ENCODE measurements around the gene KRT38. TPM values are rescaled to one million over a fixed set of nuclear protein-coding genes. Genes with fewer than 3 reads are reported as not detected.
"Not testable (repeated sequence)": the region's sequence is repeated elsewhere in the genome, so short reads cannot be mapped to it uniquely, and the experiment has no call there.

KRT38 gene
- total RNA-seq, 1 donor from 2014 or later: not detected

DNA sequence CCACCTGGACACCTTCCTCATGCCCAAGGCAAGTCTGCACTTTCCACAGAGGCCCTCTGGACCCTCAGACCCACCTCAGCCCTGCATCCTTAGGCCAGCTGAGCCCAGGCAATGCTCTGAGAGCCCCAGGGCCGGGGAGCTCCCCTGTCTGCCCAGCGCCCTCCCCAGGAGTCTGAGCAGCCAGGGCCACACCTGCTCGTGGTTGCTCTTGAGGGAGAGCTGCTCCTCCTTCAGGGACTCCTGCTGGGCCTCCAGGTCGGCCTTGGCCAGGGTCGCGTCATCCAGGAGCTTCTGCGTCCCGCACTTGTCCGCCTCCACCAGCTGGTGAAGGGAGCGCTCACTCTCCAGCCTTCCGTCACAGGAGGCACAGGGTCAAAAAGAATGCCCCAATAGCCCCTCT is 18.2 kb downstream of the KRT38 start:
- not testable (repeated sequence) for DNase-seq (ENCODE audit: low read depth)

DNA sequence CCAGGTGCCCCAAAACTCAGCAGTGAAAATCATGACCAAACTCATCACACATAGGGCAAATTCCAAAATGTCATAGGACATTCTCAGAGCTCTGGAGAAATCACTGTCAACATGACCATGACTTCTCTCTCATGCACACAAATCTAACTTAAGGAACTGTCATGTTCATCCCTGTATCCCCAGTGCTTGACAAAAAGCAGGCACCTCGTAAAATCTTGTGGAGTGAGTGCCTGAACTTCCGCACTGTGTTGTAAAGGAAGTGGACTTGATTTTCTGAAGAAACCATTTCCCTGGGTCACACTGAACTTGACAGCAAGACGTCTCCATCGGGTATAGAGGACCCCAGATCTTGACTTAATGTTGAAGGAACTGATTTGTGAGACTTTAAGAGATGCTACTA is 19.2 kb downstream of the KRT38 start:
- no peak for DNase-seq (ENCODE audit: low read depth)

GRCh38 chr17:41421116-41421515 is 19.7 kb downstream of the KRT38 start:
- DNase-seq (ENCODE audit: low read depth): no peak

DNA sequence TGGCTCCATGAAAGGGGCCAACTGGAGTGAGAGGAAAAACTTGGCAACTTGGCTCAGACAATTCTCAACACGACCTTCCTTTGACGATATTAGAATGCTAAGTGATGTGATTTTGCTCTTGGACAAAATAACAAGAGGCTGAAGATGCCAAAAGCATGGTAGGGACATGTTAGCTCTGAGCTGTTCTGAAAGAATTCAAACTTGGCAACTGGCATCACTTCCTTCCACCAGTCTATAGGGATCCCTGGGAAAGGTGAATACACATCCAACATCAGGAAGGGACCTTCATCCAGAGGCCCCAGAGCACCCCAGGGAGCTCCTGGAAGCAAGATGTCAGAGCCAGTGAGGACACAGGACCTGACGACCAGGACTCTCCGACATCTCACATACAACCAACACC is 20.6 kb downstream of the KRT38 start:
- no peak for DNase-seq (ENCODE audit: low read depth)

- no peak for DNase-seq (ENCODE audit: low read depth)
These were observed 21.1 kb downstream of the KRT38 start for GRCh38 chr17:41419716-41420115.

- DNase-seq (ENCODE audit: low read depth): no peak
These were observed 22.5 kb downstream of the KRT38 start for GRCh38 chr17:41418116-41418860.

DNA sequence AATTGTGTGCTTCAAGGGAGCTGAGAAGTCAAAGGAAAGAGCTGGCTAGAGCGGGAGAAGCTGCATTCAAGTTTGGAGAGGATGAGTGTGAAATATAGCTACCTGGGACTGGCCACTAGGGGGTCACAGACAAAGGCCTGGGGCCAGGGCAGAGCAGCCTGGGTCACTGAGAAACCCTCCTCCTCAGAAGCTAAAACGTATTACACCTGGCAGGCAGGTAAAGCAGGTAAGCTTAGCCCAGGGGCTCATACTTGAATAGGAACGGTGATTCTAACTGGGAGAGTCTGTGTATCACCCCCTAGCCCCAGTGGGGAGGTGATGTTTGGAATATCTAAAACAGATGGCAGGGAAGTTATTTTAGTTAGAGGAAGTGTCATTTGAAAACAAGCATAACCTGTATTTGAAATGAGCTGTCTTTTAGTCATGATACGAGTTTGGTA is 23.2 kb downstream of the KRT38 start:
- DNase-seq (ENCODE audit: low read depth): no peak

DNA sequence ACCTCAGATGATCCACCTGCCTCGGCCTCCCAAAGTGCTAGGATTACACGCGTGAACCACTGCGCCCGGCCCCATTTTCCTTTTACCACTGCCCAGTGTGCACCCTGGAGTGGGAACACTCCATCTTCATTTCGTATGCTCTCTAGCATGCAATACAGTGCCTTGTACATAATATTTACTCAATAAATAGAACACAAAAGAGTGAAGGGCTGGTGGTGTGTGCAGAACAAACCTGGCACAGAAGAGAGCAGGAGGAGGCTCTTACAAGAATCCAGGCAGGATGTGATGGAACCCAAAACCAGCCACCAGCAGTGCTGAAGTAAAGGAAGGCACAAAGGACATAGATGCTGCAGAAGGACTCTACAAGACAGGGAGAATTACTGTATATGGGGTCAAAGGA is 23.7 kb downstream of the KRT38 start:
- no peak for DNase-seq (ENCODE audit: low read depth)

GRCh38 chr17:41416479-41416878 is 24.3 kb downstream of the KRT38 start:
- no peak for DNase-seq (ENCODE audit: low read depth)

DNA sequence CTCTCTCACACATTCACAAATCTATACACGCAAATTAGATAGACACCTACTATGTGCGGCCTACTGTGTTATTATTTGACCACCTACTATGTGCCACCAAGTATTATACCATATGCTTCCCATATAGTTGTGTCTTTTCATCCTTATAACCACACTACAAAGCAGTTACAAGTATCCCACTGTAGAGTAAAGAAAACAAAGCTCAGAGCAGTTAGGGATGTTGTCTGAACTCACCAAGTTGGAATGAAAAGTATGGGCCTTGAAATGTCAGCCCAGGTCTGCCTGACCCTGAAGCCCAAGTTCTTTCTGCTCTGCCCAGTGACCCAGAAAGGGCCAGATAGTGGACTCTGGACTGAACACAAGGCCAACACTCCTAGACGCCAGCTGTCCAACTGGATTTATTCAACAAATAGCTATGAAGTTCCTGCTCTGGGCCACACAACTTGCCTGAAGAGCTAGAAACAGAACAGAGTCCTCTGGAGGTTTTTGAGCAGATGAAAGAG is 24.9 kb downstream of the KRT38 start:
- peak; percentile 61 for DNase-seq (ENCODE audit: low read depth)

DNA sequence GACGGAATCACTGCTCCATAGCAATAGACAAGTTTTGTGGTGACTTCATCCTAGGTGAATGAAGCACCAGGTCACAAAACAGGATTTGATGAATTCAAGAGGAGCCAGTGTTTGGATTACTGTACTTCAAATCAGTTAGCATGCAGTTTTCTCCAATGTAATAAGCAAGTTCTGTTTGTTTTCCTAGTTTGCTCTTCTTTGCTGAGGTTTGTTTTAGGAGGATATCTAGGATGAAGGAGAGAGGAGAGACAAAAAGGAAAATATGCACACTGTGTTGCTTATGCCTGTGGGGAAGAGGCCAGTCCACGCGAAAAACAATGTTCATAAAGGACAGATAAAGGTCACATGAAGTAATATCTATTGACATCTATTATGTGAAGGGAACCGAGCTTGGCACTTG is 25.4 kb downstream of the KRT38 start:
- DNase-seq (ENCODE audit: low read depth): no peak

DNA sequence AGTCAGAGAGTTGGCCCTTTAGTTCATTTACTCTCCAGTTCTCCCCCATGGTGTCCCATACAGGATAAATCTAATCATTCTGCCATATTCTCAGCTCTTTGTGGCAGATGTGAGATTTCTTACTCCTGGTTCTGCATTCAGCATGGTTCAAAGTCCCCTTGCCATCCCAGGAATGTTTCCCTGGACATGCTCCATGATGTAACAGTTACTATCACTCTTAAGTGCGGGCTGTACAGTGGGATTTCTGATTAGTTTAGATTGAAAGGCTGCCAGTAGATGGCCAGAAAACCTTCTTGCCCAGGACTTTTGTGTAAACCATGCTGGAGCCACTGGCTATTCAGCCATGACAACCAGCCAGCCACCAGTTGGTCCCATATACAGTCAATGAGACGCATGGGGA is 26.8 kb downstream of the KRT38 start:
- DNase-seq (ENCODE audit: low read depth): no peak

- no peak for DNase-seq (ENCODE audit: low read depth)
These were observed 27.3 kb downstream of the KRT38 start for GRCh38 chr17:41413353-41413957.

- DNase-seq (ENCODE audit: low read depth): no peak
These were observed 29.5 kb downstream of the KRT38 start for GRCh38 chr17:41411072-41411840.

GRCh38 chr17:41407226-41407625 is 33.6 kb downstream of the KRT38 start:
- no peak for DNase-seq (ENCODE audit: low read depth)

- DNase-seq (ENCODE audit: low read depth): no peak
These were observed 34.6 kb downstream of the KRT38 start for GRCh38 chr17:41406205-41406604.

DNA sequence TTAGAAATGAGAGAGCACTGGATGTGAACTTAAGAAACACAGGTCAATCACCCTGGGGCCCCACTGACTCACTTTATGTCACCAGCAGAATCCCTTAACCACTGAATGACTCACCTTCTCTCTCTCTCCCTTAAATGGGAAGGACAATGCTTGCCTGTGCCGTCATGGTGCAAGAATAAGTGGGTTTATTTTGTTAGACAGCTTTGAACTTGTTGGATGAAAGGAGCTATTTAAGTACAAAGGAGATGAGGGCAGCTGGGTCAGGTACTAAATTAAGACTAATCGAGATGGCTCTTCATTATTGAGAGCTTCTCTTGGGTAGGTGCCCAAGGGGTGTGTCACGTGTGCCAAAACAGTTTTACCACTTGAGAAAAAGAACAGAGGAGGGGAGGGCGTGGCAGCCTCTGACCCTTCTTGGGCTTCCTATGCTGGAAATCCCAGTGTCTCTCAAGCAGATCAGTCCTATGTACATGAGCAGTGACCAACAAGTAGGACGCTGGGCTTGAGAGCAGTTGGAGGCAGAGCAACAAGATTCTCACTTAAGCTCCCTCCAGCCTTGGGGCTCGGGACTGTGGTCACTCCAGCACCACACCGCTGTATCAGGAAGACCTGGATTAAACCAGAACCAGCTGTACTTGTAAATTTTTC is 36.6 kb downstream of the KRT38 start:
- peak; percentile 97 for DNase-seq (ENCODE audit: low read depth)

- DNase-seq (ENCODE audit: low read depth): no peak
These were observed 37.3 kb downstream of the KRT38 start for GRCh38 chr17:41403404-41404023.

DNA sequence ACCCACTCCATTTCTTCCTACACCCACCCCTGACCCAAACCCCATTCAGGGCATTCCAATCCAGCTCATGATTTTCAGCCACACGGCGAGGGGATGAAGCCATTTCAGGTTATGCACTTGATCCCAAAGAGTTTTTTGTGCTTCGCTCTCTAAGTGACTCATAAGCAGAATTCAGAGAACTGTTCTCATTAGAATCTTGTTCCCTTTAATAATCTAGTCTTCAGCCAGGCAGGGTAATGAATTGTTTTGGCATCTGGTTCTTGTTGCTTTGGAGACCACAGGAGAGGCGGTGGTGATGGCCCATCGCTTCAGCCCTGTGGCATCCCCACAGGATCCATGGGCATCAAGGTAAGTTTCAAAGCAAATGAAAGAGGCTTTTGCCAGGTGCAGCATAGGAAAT is 38.6 kb downstream of the KRT38 start:
- peak; percentile 40 for DNase-seq (ENCODE audit: low read depth)

DNA sequence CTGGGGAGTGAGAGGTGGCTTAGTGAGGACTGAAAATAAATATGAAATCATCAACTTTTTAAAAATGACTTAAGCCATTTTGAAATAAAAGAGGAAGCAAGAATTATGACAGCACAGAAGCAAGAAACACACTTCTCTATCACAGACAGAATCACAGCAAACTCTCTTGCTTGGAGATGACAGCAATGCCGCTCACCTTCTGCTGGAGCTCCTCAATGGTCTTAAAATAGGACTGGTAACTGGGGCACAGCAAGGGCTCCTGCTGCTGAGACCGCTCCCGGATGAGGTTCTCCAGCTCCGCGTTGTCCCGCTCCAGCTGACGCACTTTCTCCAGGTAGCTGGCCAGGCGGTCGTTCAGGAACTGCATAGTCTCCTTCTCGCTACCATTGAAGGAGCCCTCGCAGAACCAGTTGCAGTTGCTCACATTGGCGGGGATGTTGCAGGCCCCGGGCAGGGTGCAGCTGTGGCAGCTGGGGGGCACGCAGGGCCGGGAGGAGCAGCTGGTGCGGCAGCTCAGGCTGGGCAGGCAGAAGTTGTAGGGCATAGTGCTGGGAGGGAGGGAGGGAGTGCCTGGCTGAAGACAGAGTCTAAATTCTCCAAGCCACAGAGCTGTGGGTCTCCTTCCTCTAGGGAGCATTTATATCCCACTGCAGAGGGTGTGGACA is 43.7 kb downstream of the KRT38 start, which contains the start of gene KRT31:
Gene KRT31, minus strand, starts transcription at position 613 of the 665 bp plus-strand sequence. Its CDS starts 69 bp downstream, at position 544.
- DNase-seq (ENCODE audit: low read depth): peak; percentile 77

Data from myocyte (in vitro differentiated cells).